GM23338 (cell line): ENCODE data around the gene SLC30A7. TPM values are rescaled to one million over a fixed set of nuclear protein-coding genes. Genes with fewer than 3 reads are reported as not detected.

Source experiments
- CREB1 ChIP-seq: fragments of 250-450 bp; sonication (Bioruptor Pico); IDR thresholded peaks from 2 replicates; pipeline ENCODE4 v1.5.0; 2020; ENCODE audit warnings: low read depth, mild to moderate bottlenecking, moderate library complexity
- CTCF ChIP-seq, 2 experiments: fragments of 200-600 bp in 1 of 2; sonication (generic) in 1 of 2; conservative IDR thresholded peaks; 2 replicates each; pipeline versions ENCODE4 v1.5.1 to v1.6.1; 2016 to 2017; ENCODE audit warnings: antibody characterized with exemption in 2 of 2, low read depth in 2 of 2, mild to moderate bottlenecking in 2 of 2, moderate library complexity in 1 of 2
- ETS1 ChIP-seq: IDR thresholded peaks from 2 replicates; pipeline ENCODE4 v1.6.1; 2016; ENCODE audit warnings: antibody characterized with exemption
- EZH2 ChIP-seq: fragments of 200-600 bp; sonication (generic); IDR thresholded peaks from one replicate; pipeline ENCODE4 v1.8.0; 2017; ENCODE audit warnings: antibody characterized with exemption, mild to moderate bottlenecking, low read depth; ENCODE audit not compliant: unreplicated experiment
- EZH2phosphoT487 ChIP-seq: fragments of 200-600 bp; sonication (generic); IDR thresholded peaks from one replicate; pipeline ENCODE4 v1.8.1; 2018; ENCODE audit warnings: antibody characterized with exemption; ENCODE audit not compliant: unreplicated experiment
- JUNB ChIP-seq: IDR thresholded peaks from one replicate; pipeline ENCODE4 v1.6.1; 2016; ENCODE audit warnings: antibody characterized with exemption; ENCODE audit not compliant: unreplicated experiment
- NANOG ChIP-seq: IDR thresholded peaks from 2 replicates; pipeline ENCODE4 v1.6.1; 2016; ENCODE audit warnings: antibody characterized with exemption, borderline replicate concordance
- POLR2AphosphoS5 ChIP-seq: IDR thresholded peaks from 2 replicates; pipeline ENCODE4 v1.6.1; 2016; ENCODE audit warnings: antibody characterized with exemption, low read depth
- STAT1 ChIP-seq: IDR thresholded peaks from one replicate; pipeline ENCODE4 v1.6.1; 2016; ENCODE audit warnings: antibody characterized with exemption; ENCODE audit not compliant: unreplicated experiment
- ZNF114 ChIP-seq: fragments of 250-450 bp; sonication (Bioruptor Pico); IDR thresholded peaks from 2 replicates; pipeline ENCODE4 v1.5.0; 2020; ENCODE audit warnings: mild to moderate bottlenecking, moderate library complexity
- ZNF331 ChIP-seq: fragments of 250-450 bp; sonication (Bioruptor Pico); IDR thresholded peaks from 2 replicates; pipeline ENCODE4 v1.5.0; 2020; ENCODE audit warnings: low read depth, mild to moderate bottlenecking, moderate library complexity
- ZNF462 ChIP-seq: fragments of 250-450 bp; sonication (Bioruptor Pico); IDR thresholded peaks from 2 replicates; pipeline ENCODE4 v1.5.0; 2020; ENCODE audit warnings: mild to moderate bottlenecking, moderate library complexity
- polyA plus RNA-seq: library from polyadenylated mRNA; unstranded; fragments of >200 nt; fragmentation: Nextera tagmentation; extraction: Ambion mirVana; gene quantifications from 2 replicates; pipeline ENCODE4 v1.2.1, GENCODE V29; 2016
- total RNA-seq: library from RNA; depleted of rRNA; stranded (reverse); fragments of >200 nt; shearing (Covaris generic); gene quantifications from 2 replicates; pipeline ENCODE4 v1.2.3, GENCODE V29; 2014

SLC30A7 gene
- total and polyA plus RNA-seq, 2 experiments from 2014 or later, result 9.8 to 25.1 TPM

- TF ChIP-seq ZNF462 (CRISPR knock-in tag) (no peak), STAT1 (no peak), EZH2phosphoT487 (no peak), EZH2 (no peak), NANOG (no peak), JUNB (no peak), ZNF114 (CRISPR knock-in tag) (no peak), POLR2AphosphoS5 (no peak), ZNF331 (no peak), CREB1 (CRISPR knock-in tag) (no peak), CTCF (conservative IDR thresholded peaks at IDR 0.05; ENCODE audit: low read depth in 2 of 2) (no peak), ETS1 (no peak)
Observed at GRCh38 chr1:100950781-100951180, 54.9 kb downstream of the SLC30A7 start (continued).
